D341Med (cell line): ENCODE measurements around the gene NUDCD3.
A peak's percentile ranks its signal among the peaks of the same experiment; 100 is the strongest.

Source experiments
- DNase-seq: peaks from one replicate; pipeline ENCODE4 v3.0.0; 2012; ENCODE audit warnings: low spot score

Gene NUDCD3

DNA sequence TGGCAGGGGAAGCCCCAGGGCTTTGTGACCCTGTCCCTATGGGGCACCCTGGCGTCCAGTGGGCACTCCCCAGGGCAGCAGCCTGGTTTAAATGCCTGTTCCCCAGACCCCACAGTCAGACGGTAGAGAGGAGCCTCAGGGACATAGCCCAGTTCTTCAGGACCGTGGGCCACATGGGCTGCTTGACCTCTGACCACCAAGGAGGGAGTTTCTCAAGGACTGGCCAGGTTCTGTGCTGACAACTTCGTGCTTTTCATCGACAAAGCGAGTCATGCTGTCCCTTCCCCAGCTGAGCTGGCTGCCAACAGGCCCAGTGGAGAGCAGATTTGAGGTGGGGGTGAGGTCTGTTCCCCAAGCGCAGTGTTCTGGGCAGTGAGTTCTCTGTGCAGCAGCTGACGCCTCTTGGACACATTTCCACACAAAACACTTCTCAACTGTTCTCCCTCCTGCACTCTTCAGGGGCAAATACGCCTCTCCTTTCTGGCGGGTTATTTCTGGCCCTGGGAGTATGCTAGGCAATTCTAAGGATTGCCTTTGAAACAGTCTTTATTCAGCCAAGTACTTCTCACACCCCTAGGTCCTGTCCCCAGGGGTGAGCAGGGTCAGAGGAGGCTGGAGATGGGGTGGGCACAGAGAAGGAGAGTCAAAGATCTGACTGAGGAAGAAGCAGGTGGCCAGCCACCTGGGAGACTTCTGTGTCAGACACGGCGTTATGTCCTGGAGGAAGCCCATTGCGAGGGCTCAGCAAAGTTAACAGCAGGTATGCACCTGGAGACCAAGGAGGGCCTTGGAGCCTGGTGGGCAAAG, 107.8 kb downstream of the NUDCD3 start:
- DNase-seq: peak; percentile 26

DNA sequence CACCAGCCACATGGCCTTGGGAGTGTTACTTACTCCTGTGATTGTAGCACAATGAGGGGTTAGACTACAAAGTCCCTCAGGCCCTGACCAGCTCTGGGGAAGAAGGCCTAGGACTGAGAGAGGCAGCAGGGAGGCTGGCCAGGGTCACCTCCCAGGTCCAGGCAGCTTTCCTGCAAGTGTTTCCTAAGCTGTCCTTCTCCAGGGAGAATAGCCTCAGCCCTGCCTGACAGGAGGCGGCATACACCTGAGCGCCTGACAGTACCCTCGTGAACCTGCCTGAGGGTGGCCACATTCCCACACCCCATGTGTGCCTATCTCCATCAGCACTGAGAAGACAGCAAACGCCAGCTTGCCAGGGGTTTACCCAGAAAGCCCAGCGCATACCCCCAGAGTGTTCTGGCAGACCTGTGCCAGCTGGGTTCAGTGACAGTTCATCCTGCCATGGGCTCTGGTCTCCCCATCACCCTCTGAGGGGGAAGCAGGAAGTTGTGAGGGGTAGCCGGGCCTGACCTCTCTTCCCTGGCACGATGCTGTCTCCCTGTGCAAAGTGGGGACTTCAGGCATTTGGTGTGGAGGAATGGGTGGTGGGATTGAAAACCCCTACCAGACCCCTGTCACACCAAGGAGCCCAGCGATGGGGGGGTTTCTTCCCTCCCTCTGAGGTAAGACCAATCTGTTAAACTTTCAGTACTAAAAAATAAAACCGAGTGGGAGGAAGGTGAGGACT, 108.8 kb downstream of the NUDCD3 start:
- peak; percentile 18 for DNase-seq

DNA sequence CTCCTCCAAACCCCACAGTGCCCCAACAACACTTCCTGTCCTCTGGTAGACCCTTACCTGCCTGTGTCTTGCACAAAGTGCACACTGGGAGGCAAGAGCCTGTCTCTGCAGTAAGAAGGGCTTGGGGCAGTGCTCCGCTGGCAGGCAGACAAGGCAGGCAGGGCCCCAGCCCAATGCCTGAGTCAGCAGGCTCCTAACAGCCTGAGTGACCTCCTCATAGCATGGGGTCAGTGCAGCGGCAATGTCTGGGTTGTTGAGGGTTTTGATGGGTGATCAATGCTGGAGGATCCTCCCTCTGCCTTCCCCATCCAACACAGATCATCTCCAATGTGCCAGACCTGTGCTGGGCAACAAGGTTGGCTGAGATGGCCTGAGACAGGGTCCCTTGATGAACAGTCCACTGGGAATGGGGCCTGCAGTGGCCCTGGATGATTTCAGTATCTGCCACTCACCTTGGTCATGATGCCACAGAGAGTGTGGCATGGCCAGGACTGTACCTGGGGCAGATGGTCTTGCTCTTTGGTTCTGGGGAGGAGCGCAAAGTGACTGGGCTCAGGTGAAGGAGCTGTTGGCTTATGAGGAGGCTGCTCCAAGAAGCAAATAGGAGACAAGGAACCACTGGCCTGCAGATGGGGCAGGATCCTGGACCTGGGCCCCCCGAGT, 109.5 kb downstream of the NUDCD3 start:
- peak; percentile 17 for DNase-seq

DNA sequence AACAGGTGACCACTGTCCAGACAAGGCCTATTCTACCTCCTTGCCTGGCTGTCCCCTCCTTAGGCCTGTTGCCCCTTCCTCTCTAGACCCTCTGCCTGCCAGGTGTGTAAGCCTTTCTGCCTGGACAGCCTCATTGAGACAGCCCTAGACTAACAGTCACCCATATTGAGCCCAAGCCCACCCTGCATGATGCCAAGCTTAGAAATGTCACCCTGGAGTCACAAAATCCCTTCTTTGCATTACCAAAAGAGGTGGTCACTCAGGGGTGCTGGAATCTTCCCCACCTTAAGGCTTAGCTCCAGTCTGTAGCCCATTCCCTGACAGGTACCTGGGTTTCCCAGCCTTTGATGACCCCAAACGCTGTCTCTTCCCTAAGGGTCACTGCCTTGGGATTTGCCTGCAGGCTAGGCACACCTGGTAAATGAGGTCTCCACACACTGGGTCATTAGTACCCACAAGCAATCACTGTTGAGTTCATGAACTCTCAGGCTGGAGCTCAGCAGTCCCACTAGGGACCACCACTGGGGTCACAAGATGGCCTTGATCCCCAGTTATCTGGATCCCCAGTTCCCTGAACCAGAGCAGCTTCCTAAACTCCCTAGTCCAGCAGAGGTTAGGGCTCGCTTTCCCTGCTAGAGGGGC, 110.1 kb downstream of the NUDCD3 start:
- DNase-seq: peak; percentile 15

DNA sequence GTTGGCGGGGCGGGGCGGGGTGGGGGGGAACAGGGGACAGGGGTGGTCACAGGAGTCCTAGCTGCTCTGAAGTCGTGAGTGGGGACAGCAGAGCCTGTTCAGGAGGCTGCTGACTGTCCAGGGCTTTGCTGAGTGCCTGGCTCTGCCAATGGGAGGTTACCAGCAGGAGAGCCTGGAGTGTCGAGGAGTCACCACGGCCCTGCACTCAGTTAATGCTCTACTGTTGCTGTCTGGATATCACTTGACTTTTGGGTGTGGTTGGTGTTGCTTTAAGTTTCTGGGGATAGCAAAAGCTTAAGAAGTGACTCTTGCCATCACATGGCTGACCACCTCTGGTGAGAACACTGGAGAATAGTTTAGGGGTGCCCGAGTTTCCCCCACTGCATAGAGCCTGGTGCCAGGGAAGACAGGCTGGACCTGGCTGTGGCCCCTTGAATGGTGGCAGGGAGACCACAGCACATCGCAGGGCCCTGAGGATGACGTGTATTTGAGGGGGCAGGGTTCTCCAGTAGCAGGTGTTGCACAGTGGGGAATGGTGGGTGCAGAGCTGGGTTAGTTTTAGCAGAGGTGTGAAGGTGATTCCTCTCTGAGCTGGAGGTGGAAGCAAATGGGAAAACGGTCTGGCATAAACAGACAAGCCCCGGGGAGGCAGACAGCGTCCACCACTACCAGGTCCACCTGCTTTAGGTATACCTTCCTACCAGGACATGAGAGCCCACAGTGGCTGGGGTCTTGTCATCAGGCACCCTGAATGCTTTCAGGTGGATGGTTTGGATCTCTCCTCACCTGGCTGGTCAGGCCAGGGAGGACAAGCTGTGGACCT, 110.9 kb downstream of the NUDCD3 start:
- peak; percentile 32 for DNase-seq

DNA sequence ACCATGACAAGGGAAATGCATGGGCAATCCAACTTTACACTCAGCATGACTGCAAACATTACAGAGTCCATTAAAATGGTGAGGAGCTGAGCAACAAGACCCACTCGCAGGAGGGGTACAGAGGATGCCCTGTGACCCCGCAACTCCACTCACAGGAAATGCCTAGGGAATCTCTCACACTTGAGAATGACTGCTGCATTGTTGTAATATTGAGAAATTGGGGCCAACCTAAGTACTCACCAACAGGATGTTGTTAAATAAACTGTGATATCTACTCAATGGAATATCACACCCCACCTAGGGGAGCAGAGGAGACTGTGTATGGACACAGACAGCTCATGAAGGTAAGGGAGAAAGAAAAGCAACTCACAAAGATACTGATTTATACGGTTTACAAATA, 111.7 kb downstream of the NUDCD3 start:
- no peak for DNase-seq

DNA sequence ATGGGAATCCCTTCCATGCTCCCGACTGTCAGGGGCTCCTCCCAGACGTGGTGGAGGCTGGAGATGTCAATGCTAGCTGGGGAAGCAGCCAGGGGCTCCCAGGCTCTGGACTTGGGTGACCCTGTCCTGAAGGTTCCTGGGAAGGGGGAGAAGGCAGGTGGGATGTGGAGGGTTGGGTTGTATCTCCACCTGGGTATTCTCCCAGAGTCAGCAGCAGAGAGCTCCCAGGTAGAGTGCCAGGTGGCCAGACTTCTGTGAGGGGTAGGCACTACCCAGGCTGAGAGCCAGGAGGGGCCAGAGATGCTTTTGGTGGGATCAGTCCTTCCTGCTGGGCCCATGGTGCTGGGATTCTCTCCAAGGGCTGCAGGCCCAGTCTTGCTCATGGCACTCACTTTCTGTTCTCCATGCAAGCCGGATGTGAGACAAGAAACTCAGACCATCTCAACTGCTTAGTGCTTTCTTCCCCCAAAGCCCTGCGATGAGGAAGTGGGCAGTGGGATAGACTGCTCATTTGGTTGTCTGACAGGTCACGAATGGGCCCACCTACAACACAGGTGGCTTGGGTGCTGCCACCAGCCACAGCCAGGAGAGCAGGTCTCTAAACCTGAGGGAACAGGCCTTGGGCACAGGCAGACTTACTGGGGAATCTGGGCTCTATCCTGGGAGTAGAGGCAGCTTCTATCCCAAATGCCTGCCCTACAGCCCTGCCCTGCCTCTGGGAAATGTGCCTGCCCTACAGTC, 112.6 kb downstream of the NUDCD3 start:
- DNase-seq: peak; percentile 25

DNA sequence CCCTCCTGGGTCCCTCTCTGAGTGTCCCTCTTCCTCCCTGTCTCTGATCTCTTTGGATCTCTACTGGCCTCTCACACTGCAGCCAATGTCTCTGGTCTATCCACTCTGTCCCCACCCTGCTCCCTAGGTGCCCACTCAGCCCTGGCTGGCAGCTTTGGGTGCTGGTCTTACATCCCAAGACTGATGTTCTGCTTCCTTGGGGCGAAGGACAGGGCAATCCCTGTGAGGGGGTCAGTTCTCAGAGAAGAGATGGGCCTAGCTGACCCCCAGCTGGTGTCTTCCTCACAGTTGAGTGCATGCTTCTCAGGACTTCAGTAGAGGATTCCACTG, 113.4 kb downstream of the NUDCD3 start:
- peak; percentile 25 for DNase-seq

DNA sequence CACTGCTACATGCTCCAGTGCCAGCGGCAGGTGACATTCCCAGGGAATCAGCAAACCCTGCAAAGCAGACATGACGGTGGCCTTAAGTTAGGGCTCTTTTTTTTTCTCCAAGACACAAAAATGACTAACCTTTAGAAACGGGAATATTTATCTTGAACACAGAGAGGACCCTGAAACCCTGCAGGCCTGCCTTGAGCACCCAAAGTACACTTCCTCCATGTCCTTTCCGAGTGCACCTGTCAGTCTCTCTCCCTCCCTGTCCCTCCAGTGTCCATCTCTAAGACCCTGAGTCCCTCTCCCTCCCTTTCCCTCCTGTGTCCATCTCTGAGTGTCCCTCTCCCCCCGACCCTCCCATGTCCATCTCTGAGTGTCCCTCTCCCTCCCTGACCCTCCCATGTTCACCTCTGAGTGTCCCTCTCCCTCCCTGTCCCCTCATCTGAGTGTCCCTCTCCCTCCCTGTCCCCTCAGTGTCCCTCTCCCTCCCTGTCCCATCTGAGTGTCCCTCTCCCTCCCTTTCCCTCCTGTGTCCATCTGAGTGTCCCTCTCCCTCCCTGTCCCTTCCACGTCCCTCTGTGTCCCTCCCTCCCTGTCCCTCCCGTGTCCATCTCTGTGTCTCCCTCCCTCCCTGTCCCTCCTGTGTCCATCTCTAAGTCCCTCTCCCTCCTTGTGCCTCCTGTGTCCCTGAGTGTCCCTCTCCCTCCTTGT, 113.9 kb downstream of the NUDCD3 start:
- no peak for DNase-seq

DNA sequence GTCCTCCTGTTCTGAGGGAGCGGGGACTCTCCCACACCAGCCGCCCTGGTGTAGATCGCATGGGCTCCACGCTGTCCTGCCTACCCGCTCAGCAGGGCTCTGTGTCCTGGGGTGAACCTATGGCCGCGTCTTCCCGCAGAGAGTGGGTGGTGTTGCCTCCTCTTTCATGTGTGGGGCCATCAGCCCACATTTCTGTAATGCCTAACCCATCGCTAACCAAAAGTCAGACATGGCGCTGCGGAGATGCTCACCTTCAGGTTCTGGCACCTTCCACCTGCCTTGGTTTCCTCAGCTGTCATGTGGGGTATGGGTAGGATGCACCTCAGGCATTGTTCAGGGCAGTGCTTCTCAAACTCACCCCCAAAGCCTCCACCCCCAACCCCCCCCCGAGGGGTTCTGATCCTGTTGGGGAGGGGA, 114.5 kb downstream of the NUDCD3 start:
- DNase-seq: peak; percentile 32

DNA sequence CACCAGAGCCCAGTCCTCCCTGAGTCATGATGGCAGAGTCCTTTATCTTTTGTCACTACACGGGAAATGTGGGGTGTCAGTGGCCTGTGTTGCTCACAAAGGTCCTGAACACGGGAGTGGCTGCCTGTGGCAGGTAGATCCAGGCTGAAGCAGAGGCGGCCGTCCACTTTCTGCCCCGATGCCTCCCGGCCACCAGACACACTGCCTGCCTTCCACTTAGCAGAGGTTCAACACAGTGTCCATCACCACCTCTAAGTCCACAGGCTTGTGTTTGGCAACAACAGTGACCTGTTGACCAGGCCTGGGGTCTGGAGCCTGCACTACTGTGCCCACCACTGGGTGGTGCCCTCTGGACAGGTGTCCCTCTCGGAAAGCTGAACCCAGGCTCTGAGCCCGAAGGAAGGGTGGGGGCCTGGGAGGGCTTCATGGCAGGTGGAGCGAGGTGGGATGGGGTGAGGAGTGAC, 115.2 kb downstream of the NUDCD3 start:
- peak; percentile 43 for DNase-seq

DNA sequence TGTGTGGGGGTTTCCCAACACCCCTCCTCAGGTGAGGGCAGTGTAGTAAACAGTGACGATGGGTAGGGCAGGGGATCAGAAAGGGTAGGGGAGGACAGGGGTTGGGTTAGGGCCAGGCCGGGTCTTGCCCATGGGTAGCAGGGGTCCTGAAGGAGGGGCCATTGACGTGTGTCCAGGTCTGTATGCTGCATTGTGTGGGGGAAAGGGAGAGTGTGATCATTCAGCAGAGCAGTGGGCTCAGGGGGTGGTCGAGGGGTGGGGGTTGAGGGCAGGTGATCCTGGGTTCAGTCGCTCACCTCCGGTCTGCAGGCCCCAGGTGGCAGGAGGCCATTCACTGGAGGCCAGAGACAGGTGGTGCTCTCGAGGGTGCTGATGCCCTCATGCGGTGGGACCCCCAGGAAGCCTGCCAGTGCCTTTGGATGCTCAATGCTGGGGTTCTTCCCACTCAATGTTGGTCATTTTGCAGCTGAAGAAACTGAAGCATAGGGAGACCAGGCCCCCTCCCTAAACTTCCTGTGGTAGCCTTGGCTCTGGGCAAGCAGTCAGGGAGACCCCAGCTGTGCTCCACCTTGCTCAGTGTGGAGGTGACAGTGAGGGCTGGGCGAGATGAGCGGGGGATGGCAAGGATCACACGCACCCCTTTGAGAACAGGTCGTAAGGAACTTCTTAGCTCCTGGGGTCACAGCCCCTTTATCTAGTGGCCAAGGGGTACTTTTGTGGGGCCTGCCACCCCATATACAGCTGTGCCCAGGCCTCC, 116.3 kb downstream of the NUDCD3 start:
- no peak for DNase-seq

DNA sequence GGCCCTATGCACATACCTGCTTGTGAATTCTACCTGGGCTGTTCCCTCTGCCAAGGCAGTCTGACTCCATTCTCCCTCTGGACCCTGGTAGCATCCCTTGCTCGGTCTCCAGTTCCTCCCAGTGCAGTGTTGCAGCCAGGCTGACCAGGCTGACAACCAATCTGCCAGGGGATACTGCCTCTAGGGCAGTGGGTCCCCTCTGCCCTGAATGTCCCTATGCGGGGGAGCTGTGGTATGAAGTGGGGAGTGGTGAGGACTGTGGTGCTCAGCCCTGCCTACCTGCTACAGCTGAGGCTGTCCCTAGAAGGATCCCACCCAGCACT, 117.1 kb downstream of the NUDCD3 start:
- DNase-seq: no peak

DNA sequence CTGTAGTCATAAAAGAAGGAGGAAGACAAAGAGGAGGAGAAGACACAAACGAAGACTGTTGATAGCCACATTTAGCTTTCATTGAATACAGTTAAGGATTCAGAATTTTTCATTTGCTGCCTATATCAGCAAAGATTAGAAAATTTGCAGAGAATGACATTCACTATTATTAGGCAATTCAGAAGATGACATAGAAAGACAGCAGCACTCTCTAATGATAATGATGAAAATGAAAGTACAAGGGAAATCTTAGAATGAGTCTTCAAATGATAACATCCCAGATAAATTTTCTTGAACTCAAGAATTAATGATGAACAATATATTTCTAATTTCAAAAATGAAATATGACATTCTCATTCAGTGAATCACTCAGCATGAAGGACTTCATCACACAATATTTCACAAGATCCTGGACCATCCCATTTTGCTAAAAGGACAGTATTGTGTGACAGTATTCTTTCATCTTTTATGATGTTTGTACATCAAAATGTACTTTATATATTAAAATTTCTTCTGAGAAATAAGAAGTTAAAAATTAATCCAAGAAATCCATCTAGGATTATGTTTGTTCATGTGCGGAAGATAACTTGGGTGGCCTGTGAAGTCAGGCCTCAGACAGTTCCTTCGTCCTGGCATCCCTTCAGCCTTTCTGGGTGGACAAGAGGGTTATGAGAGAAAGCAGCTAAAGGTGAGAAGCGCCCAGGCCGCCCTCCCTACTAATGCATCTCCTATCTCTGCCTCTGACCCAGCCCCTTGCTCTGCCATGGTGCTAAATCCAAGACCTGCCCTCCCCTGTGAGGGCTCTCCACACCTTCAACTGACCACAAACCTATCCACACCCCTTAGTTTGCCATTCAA, 117.7 kb downstream of the NUDCD3 start:
- DNase-seq: no peak

DNA sequence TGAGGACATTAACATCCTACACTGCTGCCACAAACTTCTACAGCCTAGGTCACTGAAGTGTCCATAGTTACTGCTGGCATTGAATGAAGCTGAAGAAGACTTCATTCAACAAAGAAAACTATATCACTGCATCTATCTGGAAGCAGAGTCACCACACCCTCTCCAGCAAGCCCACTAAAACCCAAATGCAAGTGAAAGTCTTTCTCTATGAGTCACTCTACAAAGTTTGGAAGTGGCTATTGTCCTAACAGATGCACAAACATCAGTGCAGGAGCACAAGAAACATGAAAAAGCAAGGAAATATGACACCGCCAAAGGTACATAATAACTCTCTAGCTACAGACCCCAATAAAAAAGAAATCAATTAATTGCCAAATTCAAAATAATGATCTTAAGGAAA, 121.6 kb downstream of the NUDCD3 start:
- DNase-seq: no peak

DNA sequence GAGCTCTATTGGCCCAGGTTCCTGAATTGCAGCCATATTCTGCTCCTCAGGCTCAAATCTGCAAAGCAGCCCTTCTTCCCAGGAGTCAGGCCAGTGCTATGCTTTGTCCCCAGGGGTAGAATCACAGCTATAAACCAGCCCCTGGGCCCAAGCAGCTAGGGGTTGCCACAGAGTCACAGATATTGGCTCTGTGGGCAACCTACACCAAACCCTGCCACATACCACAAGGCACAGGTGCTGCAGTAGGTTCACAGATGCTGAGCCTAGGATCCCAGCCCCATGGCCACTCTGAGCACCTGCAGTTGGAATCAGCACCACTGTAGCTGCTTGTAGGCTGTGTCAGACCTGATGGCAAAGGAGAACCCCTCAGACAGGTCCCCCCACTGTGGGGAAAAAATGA, 122.0 kb downstream of the NUDCD3 start:
- DNase-seq: no peak

DNA sequence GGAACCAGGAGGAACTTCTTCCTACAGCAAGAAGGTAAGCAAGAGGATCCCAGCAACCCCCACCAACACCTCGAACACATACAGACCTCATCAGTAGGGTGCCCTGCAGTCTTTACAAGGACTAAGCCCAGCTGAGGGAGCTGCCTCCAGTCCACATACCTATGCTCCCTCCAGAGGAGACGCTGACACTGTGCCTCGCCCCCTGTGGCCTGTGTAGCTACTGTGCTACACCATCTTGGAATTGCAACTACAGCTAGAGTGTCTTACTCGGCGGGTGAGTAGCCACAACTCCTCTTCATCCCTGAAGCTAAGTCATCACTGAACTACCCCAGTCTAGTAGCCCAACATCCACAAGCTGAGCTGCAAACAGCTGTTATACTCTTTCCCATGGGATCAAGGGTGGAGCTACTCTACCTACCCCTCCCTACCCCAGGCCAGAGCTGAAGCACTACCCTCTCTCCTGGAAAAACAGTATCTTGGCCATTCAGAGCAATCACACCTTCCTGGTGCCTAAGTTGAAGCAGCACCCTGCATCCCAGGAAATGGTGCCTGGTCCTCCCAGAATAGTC, 122.9 kb downstream of the NUDCD3 start:
- DNase-seq: no peak

DNA sequence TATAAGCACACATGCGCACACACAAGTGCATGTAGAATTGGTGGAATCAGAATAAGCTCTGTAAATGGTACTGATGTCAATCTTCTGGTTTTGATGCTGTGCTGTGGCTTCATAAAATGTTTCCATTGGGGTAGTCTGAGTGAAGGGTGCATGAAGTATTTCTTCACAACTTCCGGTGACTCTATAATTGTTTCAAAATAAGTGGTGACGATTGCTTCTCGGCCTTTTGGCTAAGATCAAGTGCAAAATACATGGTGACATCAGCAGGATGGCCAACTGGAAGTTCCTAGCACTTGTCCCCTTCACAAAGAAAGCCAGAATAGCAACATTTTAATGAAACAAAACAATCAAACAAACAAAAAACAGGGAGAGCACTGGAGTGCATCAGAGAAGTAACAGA, 123.5 kb downstream of the NUDCD3 start:
- DNase-seq: no peak
